ENCODE data around the gene STK39.

The STK39 gene

DNA sequence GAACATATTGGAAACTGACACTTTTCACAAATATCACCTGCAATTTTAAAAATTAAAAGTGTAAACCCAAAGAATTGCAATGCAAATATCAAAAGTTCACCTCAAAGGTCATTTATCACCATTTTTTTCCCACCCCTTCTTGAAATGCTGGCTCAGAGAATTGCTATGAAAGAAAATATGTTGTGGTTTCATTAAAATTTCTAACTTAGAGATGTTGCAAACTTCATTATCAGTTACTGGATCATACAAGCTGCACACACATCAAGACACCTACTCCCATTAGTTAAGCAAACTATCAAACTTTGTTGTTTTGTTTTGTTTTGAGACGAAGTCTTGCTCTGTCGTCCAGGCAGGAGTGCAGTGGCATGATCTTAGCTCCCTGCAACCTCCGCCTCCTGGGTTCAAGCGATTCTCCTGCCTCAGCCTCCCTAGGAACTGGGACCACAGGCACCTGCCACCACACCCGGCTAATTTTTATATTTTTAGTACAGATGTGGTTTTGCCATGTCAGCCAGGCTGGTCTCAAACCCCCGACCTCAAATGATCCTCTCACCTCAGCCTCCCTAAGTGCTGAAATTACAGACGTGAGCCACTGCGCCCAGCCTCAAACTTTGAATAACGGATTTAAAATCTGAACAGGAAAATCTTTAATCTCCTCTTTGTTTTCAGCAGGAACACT lies 37.0 kb downstream of the STK39 start:
- DNase-seq (ENCODE audit: low read depth): no peak

DNA sequence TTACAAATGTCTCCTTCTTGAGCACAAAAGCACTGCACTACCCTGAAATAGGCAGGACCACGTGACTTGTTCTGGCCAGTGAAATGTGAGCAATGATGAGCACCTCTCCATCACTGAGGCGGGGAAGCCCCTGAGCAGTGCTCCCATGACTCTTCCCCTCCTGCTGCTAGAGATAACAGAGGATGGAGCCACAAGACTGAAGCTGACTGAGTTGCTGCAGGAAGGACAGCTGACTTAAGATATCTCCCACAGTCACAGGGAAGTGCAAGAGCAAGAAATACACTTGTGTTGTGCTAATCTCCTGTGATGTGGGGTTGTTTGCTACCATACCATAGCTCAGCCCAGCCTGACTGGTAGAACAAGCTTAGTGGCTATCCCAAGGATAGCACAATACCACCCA lies 38.7 kb downstream of the STK39 start:
- no peak for DNase-seq (ENCODE audit: low read depth)

DNA sequence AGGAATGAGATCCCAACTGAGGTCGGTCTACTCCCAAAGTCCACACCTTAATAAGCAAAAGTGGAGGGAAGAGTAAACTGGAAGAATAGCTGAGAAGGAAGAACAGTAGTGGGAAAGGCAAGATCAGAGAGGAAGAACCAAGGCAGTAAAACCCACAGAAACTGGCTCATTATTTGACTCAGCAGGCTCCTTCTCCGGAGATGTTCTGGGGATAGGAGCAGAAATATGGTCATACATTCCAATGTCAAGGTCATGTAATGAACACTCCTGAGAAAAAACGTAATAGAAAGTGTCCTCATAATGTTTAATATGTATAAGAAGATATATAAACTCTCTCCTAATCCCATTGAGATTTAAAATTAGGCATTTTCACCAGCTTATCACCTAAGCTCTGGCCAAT lies 39.5 kb downstream of the STK39 start:
- no peak for DNase-seq (ENCODE audit: low read depth)

DNA sequence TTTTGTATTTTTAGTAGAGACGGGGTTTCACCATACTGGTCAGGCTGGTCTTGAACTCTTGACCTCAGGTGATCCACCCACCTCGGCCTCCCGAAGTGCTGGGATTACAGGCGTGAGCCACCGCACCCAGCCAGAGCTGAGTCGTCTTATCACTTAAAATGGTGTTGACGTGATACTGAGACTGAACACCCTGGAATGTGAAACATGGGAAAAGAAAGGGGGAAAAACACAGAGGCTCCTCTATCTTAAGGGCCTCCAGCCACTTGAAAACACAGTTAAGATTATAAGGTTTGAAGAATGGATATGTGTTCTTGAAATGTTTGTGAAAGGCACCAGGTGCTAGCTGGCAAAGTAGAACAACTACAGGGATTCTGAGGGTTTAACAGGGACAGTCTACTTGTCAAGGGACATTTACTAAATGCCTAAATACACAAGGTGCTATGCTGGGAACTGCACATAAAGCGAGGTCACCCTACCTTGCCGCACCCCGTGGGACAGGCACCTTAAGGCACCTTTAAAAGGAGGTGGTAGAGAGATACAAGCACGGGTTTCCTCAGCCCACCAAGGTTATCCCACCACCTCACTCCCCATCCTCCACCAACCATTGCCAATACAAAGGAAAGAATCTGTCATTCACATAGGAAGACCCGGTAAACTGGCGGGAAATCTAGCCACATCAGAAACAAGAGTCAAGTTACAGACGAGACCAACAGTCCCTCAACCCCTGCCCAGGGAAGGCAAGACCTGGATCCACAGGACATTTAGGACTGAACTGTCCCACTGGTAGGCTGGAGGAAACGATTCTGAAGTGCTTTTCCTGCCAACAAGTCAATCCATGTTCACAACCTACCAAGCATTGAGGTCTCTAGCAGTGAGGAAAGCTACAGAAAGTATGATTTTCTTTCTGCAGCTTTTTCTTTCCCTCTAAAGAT lies 43.4 kb downstream of the STK39 start:
- DNase-seq (ENCODE audit: low read depth): no peak

DNA sequence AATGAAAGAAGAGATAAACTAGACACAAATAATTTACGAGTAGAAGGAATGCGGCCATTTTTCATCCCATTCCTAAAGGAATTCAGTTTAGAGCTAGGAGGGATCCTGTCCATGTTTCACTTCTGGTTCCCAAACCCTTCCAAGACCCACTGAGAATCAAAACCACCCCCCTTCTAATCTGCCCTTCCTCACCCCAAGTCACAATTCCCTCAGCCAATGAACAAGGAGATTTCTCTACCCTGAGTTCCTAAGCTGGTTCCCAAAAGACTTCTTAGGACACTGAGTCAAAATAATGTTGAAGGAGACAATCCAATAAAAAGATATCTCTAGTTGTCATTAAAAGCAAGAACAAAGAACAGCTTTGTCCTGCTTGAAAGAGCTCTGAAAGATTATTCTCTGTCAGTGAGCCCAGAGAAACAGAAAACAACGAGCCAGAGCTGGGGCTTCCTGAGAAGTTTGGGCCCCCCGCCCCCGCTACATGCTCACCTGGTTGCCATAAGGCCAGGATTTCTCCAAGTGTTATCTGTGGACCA lies 45.7 kb downstream of the STK39 start:
- DNase-seq (ENCODE audit: low read depth): no peak

DNA sequence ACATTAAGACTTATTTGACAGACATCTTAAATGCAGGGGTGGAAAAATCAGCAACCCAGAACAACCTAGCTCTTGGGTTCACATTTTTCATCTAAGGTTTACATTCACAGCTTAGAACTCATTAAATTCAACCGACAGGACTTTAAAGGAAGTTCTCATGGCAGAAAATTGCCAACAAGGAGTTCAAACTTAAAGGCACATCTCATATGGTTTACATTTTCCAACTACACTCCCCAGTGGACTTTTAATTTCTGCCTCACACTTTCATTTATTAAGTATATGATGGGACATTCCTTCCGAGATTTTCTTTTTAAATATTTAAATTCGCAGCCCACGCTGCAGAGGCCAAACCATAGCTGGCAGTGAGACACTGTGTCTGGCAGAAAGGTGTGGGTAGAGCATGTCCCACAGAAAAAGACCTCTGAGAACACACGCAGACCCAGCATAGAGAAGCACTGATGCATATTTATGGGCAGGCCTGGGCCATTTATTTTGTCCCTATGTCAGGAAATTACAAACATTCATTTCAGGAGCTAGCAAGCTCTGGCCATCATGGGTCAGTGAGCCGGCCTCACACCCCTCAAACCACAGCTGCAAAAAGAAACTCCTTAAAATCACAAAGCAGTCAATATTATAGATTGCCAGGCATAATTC lies 46.3 kb downstream of the STK39 start:
- no peak for DNase-seq (ENCODE audit: low read depth)

DNA sequence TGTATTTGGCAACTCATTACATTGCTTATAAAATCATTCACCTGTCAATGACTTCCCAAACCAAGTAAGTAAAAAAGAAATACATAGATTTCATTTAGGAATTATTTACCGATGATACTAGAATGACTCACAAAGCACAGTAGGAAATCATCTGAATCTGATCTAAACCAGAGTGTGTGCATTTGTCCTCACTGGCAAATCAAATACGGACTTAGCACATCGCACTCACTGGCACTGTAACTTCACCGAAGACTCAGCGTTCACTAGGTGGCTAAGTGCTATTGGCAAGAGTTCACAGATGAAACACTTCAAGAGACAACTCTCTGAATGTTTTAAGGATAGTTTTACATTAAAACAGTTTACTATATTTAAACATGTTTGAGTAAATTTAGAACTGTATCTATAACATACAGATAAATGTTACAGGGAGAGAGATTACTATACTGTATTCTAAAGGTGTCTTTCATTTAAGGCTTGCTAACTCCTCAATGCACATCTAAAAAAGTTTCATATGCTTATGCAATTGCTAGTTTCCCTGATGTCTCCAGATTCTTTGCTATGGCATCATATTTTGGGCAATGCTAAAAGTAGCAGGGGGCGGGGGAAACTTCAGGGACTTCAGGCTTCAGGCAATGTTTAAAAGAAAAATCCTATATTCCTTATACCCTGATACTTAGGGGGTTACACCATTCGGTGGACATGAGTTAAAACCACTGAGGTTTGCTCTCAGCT lies 48.8 kb downstream of the STK39 start:
- DNase-seq (ENCODE audit: low read depth): no peak

DNA sequence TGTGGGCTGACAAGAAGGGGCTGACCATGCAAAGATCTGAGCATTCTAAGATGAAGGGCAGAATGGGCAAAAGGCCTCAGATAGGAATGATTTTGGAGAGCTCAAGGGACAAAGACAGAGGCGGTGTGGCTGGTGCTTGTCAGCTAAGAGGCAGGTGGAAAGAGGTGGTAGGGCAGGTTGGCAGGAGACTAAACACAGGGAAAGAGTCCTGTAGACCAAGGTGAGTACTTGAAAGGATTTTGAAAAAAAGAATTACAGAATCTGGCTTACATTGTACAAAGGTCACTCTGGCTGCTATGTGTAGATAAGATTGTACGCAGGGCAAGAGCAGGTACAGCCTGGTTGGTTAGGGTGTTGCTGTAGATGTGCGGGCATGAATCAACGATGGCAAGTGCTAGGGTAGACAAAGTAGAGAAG lies 50.6 kb downstream of the STK39 start:
- no peak for DNase-seq (ENCODE audit: low read depth)

DNA sequence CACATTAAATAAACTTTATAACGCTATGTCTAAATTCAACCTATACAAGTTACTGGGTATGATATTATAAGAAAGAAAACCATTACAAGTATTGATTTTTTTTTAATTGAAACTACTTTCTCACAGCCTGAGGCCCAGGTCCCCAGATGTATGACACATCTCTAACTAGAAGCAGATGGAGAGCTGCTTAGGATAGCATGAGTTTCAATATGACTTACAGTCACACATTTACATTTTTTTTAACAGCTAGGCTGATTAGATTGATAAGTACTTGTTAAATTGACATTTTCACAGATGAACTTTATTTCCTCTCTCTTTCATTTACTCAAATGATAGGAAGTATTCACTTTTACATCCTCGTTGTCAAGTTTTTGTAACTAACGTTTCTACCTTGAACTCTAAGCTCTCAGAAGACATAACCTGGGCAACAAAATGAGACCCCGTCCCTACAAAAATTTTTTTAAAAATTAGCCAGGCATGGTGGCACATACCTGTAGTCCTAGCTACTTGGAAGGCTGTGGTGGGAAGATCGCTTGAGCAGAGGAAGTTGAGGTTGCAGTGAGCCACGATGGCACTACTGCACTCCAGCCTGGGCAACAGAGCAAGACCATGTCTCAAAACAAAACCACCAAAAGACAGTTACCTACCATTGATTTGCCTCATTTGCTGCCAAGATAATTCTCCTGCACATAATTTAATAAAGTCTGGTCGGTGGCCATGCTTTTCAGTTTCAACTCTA lies 52.4 kb downstream of the STK39 start:
- no peak for DNase-seq (ENCODE audit: low read depth)

DNA sequence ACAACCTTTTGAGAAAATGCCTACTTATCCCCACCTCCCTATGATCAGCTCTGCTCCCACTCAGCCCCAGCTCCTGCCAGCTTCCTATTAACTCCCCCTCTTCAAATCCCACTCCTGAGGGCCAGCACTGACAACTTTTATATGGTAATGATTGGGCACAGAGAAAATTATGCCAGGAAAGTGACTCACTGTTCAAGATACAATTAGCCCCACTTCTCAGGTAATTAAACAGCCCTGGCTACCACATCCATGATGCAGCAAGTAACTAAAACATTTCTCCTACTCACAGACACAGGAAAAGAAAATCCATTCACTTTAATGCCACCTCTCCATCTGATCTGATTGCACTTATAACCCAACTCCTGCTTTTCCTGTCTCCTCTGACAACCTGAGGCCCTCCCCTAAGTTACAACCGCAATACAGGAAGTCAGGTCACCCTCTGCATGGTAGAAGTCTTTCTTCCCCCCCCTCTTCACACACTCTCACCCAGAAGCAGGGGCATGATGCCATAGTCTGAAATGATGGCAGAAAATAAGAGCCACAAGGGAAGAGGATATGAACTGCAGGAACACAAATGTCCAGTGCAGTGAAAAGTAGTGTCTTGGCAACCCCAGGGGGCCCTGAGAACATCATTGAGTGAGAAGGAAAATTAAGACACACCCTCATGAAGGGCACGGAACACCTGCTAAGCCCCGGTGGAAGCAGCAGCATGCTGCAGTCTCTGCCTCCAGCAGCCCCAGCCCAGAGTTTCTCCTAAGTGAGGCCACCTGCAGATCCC lies 54.4 kb downstream of the STK39 start:
- no peak for DNase-seq (ENCODE audit: low read depth)

DNA sequence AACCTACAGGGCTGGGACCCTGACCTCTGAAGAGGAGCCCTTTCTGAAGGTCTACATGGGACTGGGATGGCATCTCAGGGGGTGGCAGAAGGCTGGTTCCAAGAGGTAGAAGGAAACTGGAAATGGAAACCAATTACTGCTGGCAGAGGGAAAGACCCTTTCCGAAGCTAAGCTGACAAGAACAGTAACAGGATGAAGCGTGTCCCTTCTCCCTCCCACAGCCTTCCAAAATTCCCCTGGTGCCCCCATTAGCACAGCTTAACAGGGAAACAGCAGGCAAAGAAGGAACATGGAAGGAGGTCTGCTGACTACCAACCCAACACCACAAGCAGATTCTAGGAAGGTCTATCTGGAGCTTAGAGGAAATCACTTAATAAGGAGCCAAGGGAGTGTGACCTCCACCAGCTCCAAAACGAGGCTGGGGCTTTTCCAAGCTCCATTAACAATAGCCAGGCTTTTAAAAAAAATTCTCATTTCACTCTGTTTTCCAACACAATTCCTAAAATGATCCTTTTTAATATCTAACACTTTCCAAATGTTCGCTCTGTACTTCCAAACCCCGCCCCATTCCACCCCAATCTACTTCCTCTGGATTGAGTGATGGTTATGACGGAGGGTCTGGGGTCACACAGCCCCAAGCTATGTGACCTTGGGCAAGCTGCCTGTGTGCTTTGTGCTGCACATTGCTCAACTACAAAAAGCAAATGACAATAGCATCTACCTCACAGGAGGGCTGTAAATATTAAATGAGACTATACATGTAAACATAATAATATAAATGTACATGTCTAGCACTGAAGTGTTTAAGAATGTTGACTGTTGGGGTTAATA lies 55.2 kb downstream of the STK39 start:
- no peak for DNase-seq (ENCODE audit: low read depth)

DNA sequence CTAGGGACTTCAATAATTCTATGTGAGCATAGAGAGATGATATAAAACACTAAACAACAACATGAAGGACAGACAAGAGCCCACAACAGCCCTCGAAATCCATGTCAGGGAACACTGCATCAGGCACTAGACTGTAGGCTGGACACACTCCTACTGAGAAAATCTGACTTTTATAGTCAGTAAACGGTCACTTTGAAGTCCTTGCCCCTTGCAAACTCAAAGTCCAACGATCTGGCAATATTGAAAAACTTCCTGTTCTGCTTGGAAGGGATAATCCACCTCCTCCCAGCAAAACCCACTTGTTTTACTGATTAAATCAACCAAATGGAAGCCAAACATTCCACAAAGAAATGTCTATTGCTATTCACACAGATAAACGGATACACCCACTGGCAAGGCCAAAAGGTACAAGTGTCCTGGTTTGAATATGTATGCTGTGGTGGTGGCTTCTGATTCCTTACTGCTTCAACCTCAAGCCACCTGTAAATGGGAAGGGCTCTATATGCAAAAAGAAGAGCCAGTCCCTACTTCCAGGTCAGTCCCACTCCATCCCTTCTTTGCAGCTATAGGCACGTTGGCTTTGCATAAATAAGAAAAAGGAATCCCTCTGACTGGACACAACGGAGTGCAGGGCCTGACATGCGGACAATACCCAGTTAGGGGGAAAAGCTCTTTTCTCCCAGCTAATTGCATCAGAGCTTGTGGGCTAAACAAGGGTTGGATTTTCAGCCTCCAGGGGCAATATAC lies 56.6 kb downstream of the STK39 start:
- no peak for DNase-seq (ENCODE audit: low read depth)

DNA sequence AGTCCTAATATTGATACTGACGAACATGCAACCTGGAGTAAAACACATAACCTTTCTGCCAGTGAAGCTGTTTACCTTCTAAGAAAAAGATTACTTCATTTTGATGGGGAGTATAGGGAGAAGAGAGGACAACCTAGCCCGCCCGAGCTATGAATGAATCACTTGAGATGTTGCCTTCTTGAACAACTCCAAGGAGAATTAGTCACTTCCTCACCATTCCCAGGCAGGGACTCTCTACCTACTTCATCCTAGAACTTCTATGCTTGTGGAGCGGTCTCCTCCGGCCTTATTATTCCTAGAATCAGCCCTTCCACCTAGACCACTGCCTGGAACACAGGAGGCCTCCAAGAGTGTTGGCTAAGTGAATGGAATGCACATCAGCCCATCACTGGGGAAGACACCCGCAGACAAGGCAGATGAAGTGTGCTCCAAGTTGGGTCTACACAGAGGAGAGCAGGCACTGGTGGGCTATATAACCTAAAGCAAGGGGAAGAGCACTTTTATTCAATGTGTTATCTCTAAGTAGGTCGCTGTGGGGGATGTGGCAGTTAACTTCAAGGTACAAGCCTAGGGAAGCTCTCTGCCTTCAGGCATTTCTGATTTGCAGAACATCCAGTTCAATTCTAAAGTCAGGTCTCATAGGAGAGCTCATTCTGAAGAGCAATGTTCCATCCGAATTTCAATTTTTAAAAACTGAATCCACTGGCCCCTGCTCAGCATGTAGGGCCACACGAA lies 57.4 kb downstream of the STK39 start:
- no peak for DNase-seq (ENCODE audit: low read depth)

DNA sequence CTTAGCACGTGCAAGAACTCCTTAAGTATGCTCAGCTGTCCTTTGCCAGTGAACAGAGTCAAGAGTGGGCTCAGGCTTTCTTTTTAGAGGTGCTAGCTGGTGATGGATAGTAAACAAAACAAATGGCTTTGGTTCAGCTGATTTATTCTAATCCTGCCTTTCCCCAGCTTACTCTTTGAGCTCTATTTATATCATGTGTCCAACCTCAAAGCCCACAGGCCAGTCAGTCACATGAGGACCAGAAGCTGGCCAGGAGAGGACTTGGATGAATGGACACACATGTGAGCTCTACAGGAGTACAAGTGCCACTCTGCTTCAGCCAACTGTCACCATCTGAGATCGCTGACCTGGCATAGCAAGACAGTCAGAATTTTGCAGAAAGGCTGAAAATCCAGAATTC lies 59.4 kb downstream of the STK39 start:
- DNase-seq (ENCODE audit: low read depth): no peak

DNA sequence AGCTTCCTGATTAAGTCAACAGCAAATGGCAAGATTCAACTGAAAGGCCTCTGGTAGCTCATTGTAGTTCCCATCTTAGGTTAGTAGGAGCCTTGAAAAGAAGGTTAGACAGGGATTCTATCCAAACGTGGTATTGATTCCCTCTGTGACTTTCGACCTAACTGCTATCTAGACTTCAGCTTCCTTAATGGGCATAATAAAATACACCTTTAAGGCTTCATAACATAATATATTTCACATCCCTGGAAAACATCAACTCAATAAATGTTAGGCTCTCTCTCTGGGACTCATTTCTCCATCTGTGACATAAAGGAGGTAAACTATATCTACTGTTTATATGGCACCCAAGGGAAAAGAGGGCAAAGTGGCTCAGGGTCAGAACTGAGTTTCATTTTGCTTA lies 60.9 kb downstream of the STK39 start:
- no peak for DNase-seq (ENCODE audit: low read depth)

DNA sequence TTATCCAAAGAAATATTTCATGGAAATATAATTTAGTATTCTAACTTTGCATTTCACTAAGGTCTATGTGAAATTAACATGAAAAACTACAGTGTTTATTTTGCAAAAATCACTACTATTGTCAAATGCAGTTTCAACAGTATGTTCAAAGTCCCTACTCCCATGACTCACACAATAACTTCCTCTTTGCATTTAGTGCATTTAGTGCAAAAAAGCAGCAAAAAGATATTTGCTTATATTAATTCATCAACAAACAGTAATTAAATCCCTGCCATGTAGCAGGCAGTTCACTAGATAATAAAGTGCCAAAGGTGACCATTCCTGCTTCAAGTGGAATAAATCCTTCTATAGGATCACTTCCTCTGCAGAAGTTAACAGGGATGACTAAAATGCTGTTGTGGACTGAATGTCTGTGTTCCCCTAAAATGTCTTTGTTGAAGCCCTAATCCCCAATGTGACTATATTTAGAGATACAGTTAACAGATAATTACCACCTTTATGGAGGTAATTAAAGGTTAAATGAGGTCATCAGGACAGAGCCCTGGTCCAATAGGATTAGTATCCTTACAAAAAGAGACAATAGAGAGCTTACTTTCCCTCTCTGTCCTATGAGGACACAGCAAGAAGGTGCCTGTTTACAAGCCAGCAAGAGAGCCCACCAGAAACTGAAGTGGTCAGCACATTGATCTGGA lies 61.7 kb downstream of the STK39 start:
- no peak for DNase-seq (ENCODE audit: low read depth)

DNA sequence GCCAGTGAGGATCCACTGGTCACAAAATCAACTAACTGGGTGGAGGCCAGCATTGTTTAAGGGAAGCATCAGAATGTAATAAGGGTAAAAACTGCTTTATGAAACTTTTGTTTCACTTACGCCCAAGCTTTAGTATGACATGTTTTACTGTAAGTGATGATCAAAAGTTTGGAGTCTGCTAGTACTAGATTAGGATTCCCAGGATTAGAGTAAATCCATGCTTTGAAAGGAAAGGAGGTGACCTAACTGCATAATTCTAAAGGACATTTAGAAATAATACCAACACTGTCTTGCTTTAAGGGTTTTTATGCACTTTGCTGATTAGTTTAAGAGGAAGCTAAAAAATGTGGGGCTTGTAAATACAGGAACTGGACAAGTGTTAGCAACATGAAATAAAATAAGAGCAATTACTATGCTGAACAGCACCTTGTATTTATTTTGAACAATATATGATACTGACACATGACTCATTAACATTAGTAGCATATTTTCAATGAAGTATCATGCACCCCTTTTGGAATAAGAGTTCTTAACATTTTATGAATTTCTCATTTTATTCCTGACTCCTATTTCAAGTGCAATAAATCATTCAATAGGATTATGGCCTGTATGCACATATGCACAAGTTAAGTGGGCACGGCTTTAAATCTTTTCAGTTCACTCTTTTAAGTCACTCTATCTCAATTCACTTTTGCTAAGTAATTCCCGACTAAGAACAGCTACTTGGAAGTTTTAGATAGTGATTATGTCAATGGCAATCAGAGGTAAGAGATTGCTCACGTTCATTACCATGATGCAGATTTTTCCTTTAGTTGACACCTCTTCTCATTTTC lies 62.5 kb downstream of the STK39 start:
- no peak for DNase-seq (ENCODE audit: low read depth)

All from stimulated activated CD4-positive, alpha-beta T cell treated with anti-CD3 and anti-CD28 coated beads, Interleukin-2, amount 100 ng/mL, for 4 hours (primary cell).